Hepatocyte (in vitro differentiated cells): Measurements from ENCODE around the gene GRIK4. TPM values are rescaled to one million over a fixed set of nuclear protein-coding genes. Genes with fewer than 3 reads are reported as not detected.

Experiments
- DNase-seq: peaks from one replicate; pipeline ENCODE4 v3.0.0-alpha.2; 2016; ENCODE audit warnings: low spot score
- H2AFZ ChIP-seq: fragments of 200-600 bp; sonication (generic); 2 replicates; pipeline ENCODE4 v1.6.0; 2016; ENCODE audit warnings: antibody characterized with exemption, mild to moderate bottlenecking
- H3K27ac ChIP-seq: fragments of 200-600 bp; sonication (generic); 2 replicates; pipeline ENCODE4 v1.5.1; 2016; ENCODE audit warnings: mild to moderate bottlenecking
- H3K27me3 ChIP-seq: fragments of 200-600 bp; sonication (generic); 2 replicates; pipeline ENCODE4 v1.6.1; 2016
- H3K36me3 ChIP-seq: fragments of 200-600 bp; sonication (generic); replicated peaks from 2 replicates; pipeline ENCODE4 v1.5.1; 2016; ENCODE audit warnings: low read depth; ENCODE audit not compliant: insufficient read depth
- H3K4me1 ChIP-seq: fragments of 200-600 bp; sonication (generic); 2 replicates; pipeline ENCODE4 v1.5.1; 2016; ENCODE audit warnings: mild to moderate bottlenecking, moderate library complexity; ENCODE audit not compliant: insufficient read depth
- H3K4me2 ChIP-seq: fragments of 200-600 bp; sonication (generic); 2 replicates; pipeline ENCODE4 v1.6.0; 2016
- H3K4me3 ChIP-seq: fragments of 200-600 bp; sonication (generic); 2 replicates; pipeline ENCODE4 v1.5.1; 2016; ENCODE audit warnings: mild to moderate bottlenecking
- H3K79me2 ChIP-seq: fragments of 200-600 bp; sonication (generic); 2 replicates; pipeline ENCODE4 v1.6.0; 2017; ENCODE audit warnings: mild to moderate bottlenecking
- H3K9me2 ChIP-seq: fragments of 200-600 bp; sonication (generic); replicated peaks from 2 replicates; pipeline ENCODE4 v1.6.0; 2017; ENCODE audit warnings: mild to moderate bottlenecking; ENCODE audit not compliant: insufficient read depth
- H3K9me3 ChIP-seq: fragments of 200-600 bp; sonication (generic); 2 replicates; pipeline ENCODE4 v1.5.1; 2016; ENCODE audit warnings: low read depth, mild to moderate bottlenecking
- H4K20me1 ChIP-seq: fragments of 200-600 bp; sonication (generic); 2 replicates; pipeline ENCODE4 v1.6.0; 2016; ENCODE audit warnings: mild to moderate bottlenecking; ENCODE audit not compliant: insufficient read depth, poor library complexity, severe bottlenecking
- CTCF ChIP-seq: fragments of 200-600 bp; sonication (generic); IDR thresholded peaks from 2 replicates; pipeline ENCODE4 v1.5.1; 2016; ENCODE audit warnings: antibody characterized with exemption, mild to moderate bottlenecking; ENCODE audit not compliant: poor library complexity
- EZH2 ChIP-seq: fragments of 200-600 bp; sonication (generic); IDR thresholded peaks from 2 replicates; pipeline ENCODE4 v1.6.1; 2016; ENCODE audit warnings: antibody characterized with exemption, mild to moderate bottlenecking, borderline replicate concordance
- EZH2phosphoT487 ChIP-seq: fragments of 200-600 bp; sonication (generic); IDR thresholded peaks from one replicate; pipeline ENCODE4 v1.6.1; 2018; ENCODE audit warnings: antibody characterized with exemption, mild to moderate bottlenecking, low read depth, moderate library complexity; ENCODE audit not compliant: unreplicated experiment, severe bottlenecking
- WGBS: methylation state at CpG from one replicate; pipeline ENCODE4 v1.1.6; 2016; ENCODE audit warnings: low lambda C conversion rate; ENCODE audit errors: missing lambda C conversion rate; 5-methylcytosine and 5-hydroxymethylcytosine counted together
- polyA plus RNA-seq: library from polyadenylated mRNA; unstranded; fragments of >200 nt; fragmentation: Nextera tagmentation; extraction: Ambion mirVana; gene quantifications from 2 replicates; pipeline ENCODE4 v1.2.1, GENCODE V29; 2016
- total RNA-seq: library from RNA; depleted of rRNA; stranded (reverse); fragments of >200 nt; gene quantifications from 2 replicates; pipeline ENCODE4 v1.2.3, GENCODE V29; 2014

GRIK4 gene
- total and polyA plus RNA-seq, 2 experiments from 2014 or later, result 1.5 to 2.3 TPM

- H3K4me1 ChIP-seq, result no peaks in the 10 kb centered on the region
- no peak for DNase-seq
- no peak overlapping the region for H2AFZ ChIP-seq
- H3K79me2 ChIP-seq, result no peaks in the 10 kb centered on the region
- 82% methylated on average over 9 of the region's 9 CpGs for WGBS
- TF ChIP-seq EZH2phosphoT487 (no peak), EZH2 (no peak)
- no peaks in the 10 kb centered on the region for H3K36me3 ChIP-seq
- H3K9me2 ChIP-seq, result no peaks in the 10 kb centered on the region
- H3K27ac ChIP-seq, result no peak overlapping the region
- no peak overlapping the region for H3K4me3 ChIP-seq
- no peaks in the 10 kb centered on the region for H3K27me3 ChIP-seq
- H4K20me1 ChIP-seq, result no peaks in the 10 kb centered on the region
- no peak overlapping the region for H3K4me2 ChIP-seq
- no peaks in the 10 kb centered on the region for H3K9me3 ChIP-seq
Observed at GRCh38 chr11:120923866-120924508, 412.4 kb downstream of the GRIK4 start.

GRCh38 chr11:120925944-120926343 is 414.4 kb downstream of the GRIK4 start:
- no peak for DNase-seq
- H3K4me3 ChIP-seq, result no peak overlapping the region
- no peak overlapping the region for H3K27ac ChIP-seq
- no peak overlapping the region for H3K4me2 ChIP-seq
- no peaks in the 10 kb centered on the region for H3K9me2 ChIP-seq
- no peaks in the 10 kb centered on the region for H4K20me1 ChIP-seq
- no peaks in the 10 kb centered on the region for H3K4me1 ChIP-seq
- H3K9me3 ChIP-seq, result no peaks in the 10 kb centered on the region
- no peaks in the 10 kb centered on the region for H3K27me3 ChIP-seq
- H2AFZ ChIP-seq, result no peak overlapping the region
- H3K36me3 ChIP-seq, result no peaks in the 10 kb centered on the region
- no peaks in the 10 kb centered on the region for H3K79me2 ChIP-seq
- WGBS, result 96% methylated on average over 2 of the region's 2 CpGs
- TF ChIP-seq EZH2, result no peak
- no peak for TF ChIP-seq EZH2phosphoT487
- TF ChIP-seq CTCF, result no peak

- no peak for TF ChIP-seq EZH2
- no peak for TF ChIP-seq EZH2phosphoT487
- TF ChIP-seq CTCF, result no peak
- 81% methylated on average over 14 of the region's 14 CpGs for WGBS
- H3K4me1 ChIP-seq, result no peaks in the 10 kb centered on the region
Observed at GRCh38 chr11:120928627-120929026, 417.1 kb downstream of the GRIK4 start.

GRCh38 chr11:120929090-120929489 is 417.5 kb downstream of the GRIK4 start:
- no peak overlapping the region for H2AFZ ChIP-seq
- H3K4me3 ChIP-seq, result no peak overlapping the region
- H3K79me2 ChIP-seq, result no peaks in the 10 kb centered on the region
- no peak for DNase-seq
- no peak overlapping the region for H3K27ac ChIP-seq
- no peak overlapping the region for H3K4me2 ChIP-seq
- no peaks in the 10 kb centered on the region for H3K36me3 ChIP-seq
- WGBS, result 88% methylated on average over 11 of the region's 11 CpGs
- H3K9me3 ChIP-seq, result no peaks in the 10 kb centered on the region
- no peaks in the 10 kb centered on the region for H3K4me1 ChIP-seq
- no peak for TF ChIP-seq EZH2
- no peak for TF ChIP-seq EZH2phosphoT487
- TF ChIP-seq CTCF, result no peak
- H4K20me1 ChIP-seq, result no peaks in the 10 kb centered on the region
- H3K27me3 ChIP-seq, result no peaks in the 10 kb centered on the region
- no peaks in the 10 kb centered on the region for H3K9me2 ChIP-seq

More at GRCh38 chr11:120928627-120929026, 417.1 kb downstream of the GRIK4 start:
- Histone ChIP-seq H2AFZ (no peak overlapping the region), H3K36me3 (no peaks in the 10 kb centered on the region), H3K27ac (no peak overlapping the region), H3K27me3 (no peaks in the 10 kb centered on the region), H3K9me2 (no peaks in the 10 kb centered on the region), H3K9me3 (no peaks in the 10 kb centered on the region), H3K4me2 (no peak overlapping the region), H4K20me1 (no peaks in the 10 kb centered on the region), H3K4me3 (no peak overlapping the region), H3K79me2 (no peaks in the 10 kb centered on the region)
- DNase-seq, result no peak
